ENCODE measurements around the gene CENPE.
A peak's percentile ranks its signal among the peaks of the same experiment; 100 is the strongest.
"Not testable (repeated sequence)": the region's sequence is repeated elsewhere in the genome, so short reads cannot be mapped to it uniquely, and the experiment has no call there.

CENPE gene

GRCh38 chr4:103198111-103198765 lies at the start of gene CENPE:
Gene CENPE (minus strand): TSS chr4:103198343. CDS start chr4:103198319, 24 bp downstream.
- peak; percentile 81 for DNase-seq (ENCODE audit: low spot score)

- no peak for DNase-seq (ENCODE audit: low spot score)
These were observed 46.1 kb upstream of the CENPE start for GRCh38 chr4:103244251-103244650.

GRCh38 chr4:103230938-103231337 lies 32.8 kb upstream of the CENPE start:
- not testable (repeated sequence) for DNase-seq (ENCODE audit: low spot score)

GRCh38 chr4:103223556-103223955 lies 25.4 kb upstream of the CENPE start:
- DNase-seq (ENCODE audit: low spot score), result not testable (repeated sequence)

GRCh38 chr4:103207673-103208072 lies 9.5 kb upstream of the CENPE start:
- no peak for DNase-seq (ENCODE audit: low spot score)

GRCh38 chr4:103204111-103204510 lies 6.0 kb upstream of the CENPE start:
- DNase-seq (ENCODE audit: low spot score), result no peak

- no peak for DNase-seq (ENCODE audit: low spot score)
These were observed 3.6 kb upstream of the CENPE start for GRCh38 chr4:103201724-103202123.

GRCh38 chr4:103201253-103201652 lies 3.1 kb upstream of the CENPE start:
- no peak for DNase-seq (ENCODE audit: low spot score)

GRCh38 chr4:103199009-103199408 lies 866 bp upstream of the CENPE start:
- no peak for DNase-seq (ENCODE audit: low spot score)

GRCh38 chr4:103197765-103198110 lies 405 bp downstream of the CENPE start:
- DNase-seq (ENCODE audit: low spot score), result no peak

- DNase-seq (ENCODE audit: low spot score), result no peak
These were observed 4.7 kb downstream of the CENPE start for GRCh38 chr4:103193457-103193856.

GRCh38 chr4:103171006-103171405 lies 27.1 kb downstream of the CENPE start:
- no peak for DNase-seq (ENCODE audit: low spot score)

- DNase-seq (ENCODE audit: low spot score), result not testable (repeated sequence)
These were observed 28.4 kb downstream of the CENPE start for GRCh38 chr4:103169750-103170149.

GRCh38 chr4:103168993-103169392 lies 29.1 kb downstream of the CENPE start:
- DNase-seq (ENCODE audit: low spot score), result no peak

GRCh38 chr4:103162176-103162575 lies 36.0 kb downstream of the CENPE start:
- no peak for DNase-seq (ENCODE audit: low spot score)

GRCh38 chr4:103158760-103159159 lies 39.4 kb downstream of the CENPE start:
- DNase-seq (ENCODE audit: low spot score), result no peak

- no peak for DNase-seq (ENCODE audit: low spot score)
These were observed 42.0 kb downstream of the CENPE start for GRCh38 chr4:103156106-103156505.

GRCh38 chr4:103152381-103152780 lies 45.8 kb downstream of the CENPE start:
- DNase-seq (ENCODE audit: low spot score), result no peak

- DNase-seq (ENCODE audit: low spot score), result no peak
These were observed 47.5 kb downstream of the CENPE start for GRCh38 chr4:103150677-103151076.

GRCh38 chr4:103144926-103145325 lies 53.2 kb downstream of the CENPE start:
- DNase-seq (ENCODE audit: low spot score), result no peak

GRCh38 chr4:103137446-103137827 lies 60.7 kb downstream of the CENPE start:
- no peak for DNase-seq (ENCODE audit: low spot score)

GRCh38 chr4:103136671-103137445 lies 61.3 kb downstream of the CENPE start:
- no peak for DNase-seq (ENCODE audit: low spot score)

- no peak for DNase-seq (ENCODE audit: low spot score)
These were observed 69.0 kb downstream of the CENPE start for GRCh38 chr4:103129174-103129573.

GRCh38 chr4:103126126-103126525 lies 72.0 kb downstream of the CENPE start:
- no peak for DNase-seq (ENCODE audit: low spot score)

Data from cerebellar cortex (tissue), 1 donor.